ENCODE results near the gene NUP153. TPM values are rescaled to one million over a fixed set of nuclear protein-coding genes. Genes with fewer than 3 reads are reported as not detected.
"Not testable (repeated sequence)": the region's sequence is repeated elsewhere in the genome, so short reads cannot be mapped to it uniquely, and the experiment has no call there.

Gene NUP153
- total and polyA plus RNA-seq, 2 donors from 2014 or later: 4.9 to 31.3 TPM

DNA sequence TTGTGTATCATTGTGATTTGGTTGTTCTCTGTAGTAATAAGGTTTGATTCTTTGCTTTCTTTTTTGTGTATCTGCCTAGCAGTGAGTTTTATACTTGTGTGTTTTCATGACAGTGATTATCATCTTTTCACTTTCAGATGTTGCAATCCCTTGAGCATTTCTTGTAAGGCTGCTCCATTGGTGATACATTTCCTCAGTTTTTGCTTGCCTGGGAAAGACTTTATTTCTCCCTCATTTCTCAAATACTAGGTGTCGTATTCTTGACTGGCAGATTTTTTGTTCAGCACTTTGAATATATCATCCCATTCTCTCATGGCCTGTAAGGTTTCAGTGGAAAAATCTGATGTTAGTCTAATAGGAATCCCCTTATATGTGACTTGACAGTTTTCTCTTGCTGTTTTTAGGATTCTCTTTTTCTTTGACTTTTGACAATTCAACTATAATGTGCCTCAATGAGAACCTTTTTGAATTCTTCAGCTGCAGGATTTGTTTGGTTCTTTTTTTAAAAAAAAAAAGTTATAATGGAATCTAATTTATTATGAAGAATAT is 31.1 kb upstream of the NUP153 start:
- no peak for FAIRE-seq
- intact Hi-C loops (cut with DNase I): no loop called here
- no peak overlapping the region for H3K4me3 ChIP-seq (ENCODE audit: low read length in 3 of 3)
- no peaks in the 10 kb centered on the region for H3K27me3 ChIP-seq (ENCODE audit: control insufficient read depth, insufficient read depth, low read length)
- no peak overlapping the region for H3K27ac ChIP-seq (ENCODE audit: low read depth in 2 of 2, low read length in 2 of 2)
- TF ChIP-seq, protein P1, sequence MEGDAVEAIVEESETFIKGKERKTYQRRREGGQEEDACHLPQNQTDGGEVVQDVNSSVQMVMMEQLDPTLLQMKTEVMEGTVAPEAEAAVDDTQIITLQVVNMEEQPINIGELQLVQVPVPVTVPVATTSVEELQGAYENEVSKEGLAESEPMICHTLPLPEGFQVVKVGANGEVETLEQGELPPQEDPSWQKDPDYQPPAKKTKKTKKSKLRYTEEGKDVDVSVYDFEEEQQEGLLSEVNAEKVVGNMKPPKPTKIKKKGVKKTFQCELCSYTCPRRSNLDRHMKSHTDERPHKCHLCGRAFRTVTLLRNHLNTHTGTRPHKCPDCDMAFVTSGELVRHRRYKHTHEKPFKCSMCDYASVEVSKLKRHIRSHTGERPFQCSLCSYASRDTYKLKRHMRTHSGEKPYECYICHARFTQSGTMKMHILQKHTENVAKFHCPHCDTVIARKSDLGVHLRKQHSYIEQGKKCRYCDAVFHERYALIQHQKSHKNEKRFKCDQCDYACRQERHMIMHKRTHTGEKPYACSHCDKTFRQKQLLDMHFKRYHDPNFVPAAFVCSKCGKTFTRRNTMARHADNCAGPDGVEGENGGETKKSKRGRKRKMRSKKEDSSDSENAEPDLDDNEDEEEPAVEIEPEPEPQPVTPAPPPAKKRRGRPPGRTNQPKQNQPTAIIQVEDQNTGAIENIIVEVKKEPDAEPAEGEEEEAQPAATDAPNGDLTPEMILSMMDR (IDR thresholded peaks at IDR 0.05; ENCODE audit: borderline replicate concordance, extremely low read depth, insufficient read depth): no peak
- no peaks in the 10 kb centered on the region for H3K4me1 ChIP-seq (ENCODE audit: control insufficient read depth in 2 of 3, insufficient read depth in 2 of 3, low read depth in 1 of 3, low read length in 3 of 3)
- H3K36me3 ChIP-seq (ENCODE audit: control insufficient read depth in 2 of 3, insufficient read depth in 3 of 3, low read length in 3 of 3): no peaks in the 10 kb centered on the region
- H3K9me3 ChIP-seq (ENCODE audit: control insufficient read depth in 2 of 3, insufficient read depth in 1 of 3, low read length in 3 of 3): peaks cover 0 to 16% (median 6%) of the 10 kb centered on the region in 3 donors
- H3K9ac ChIP-seq (ENCODE audit: low read length in 3 of 3): no peak overlapping the region
- no peak for DNase-seq

GRCh38 chr6:17735311-17735710 is 28.6 kb upstream of the NUP153 start:
- intact Hi-C loops (cut with DNase I); H3K27ac ChIP-seq (ENCODE audit: low read depth in 2 of 2, low read length in 2 of 2); H3K27me3 ChIP-seq (ENCODE audit: control insufficient read depth, insufficient read depth, low read length); H3K4me3 ChIP-seq (ENCODE audit: low read length in 3 of 3); FAIRE-seq; H3K36me3 ChIP-seq (ENCODE audit: control insufficient read depth in 2 of 3, insufficient read depth in 3 of 3, low read length in 3 of 3); H3K9ac ChIP-seq (ENCODE audit: low read length in 3 of 3); DNase-seq; H3K4me1 ChIP-seq (ENCODE audit: control insufficient read depth in 2 of 3, insufficient read depth in 2 of 3, low read depth in 1 of 3, low read length in 3 of 3): not testable (repeated sequence)
- H3K9me3 ChIP-seq (ENCODE audit: control insufficient read depth in 2 of 3, insufficient read depth in 1 of 3, low read length in 3 of 3): peaks cover 0 to 16% (median 6%) of the 10 kb centered on the region in 3 donors

- H3K9ac ChIP-seq (ENCODE audit: low read length in 3 of 3): no peak overlapping the region
Measured at GRCh38 chr6:17730078-17730704, 23.5 kb upstream of the NUP153 start.

More at GRCh38 chr6:17730078-17730704, 23.5 kb upstream of the NUP153 start:
- TF ChIP-seq, protein P1 (IDR thresholded peaks at IDR 0.05; ENCODE audit: borderline replicate concordance, extremely low read depth, insufficient read depth): no peak
- Histone ChIP-seq H3K36me3 (ENCODE audit: control insufficient read depth in 2 of 3, insufficient read depth in 3 of 3, low read length in 3 of 3) (no peaks in the 10 kb centered on the region), H3K27me3 (ENCODE audit: control insufficient read depth, insufficient read depth, low read length) (no peaks in the 10 kb centered on the region), H3K27ac (ENCODE audit: low read depth in 2 of 2, low read length in 2 of 2) (no peak overlapping the region), H3K4me3 (ENCODE audit: low read length in 3 of 3) (no peak overlapping the region), H3K4me1 (ENCODE audit: control insufficient read depth in 2 of 3, insufficient read depth in 2 of 3, low read depth in 1 of 3, low read length in 3 of 3) (no peaks in the 10 kb centered on the region), H3K9me3 (ENCODE audit: control insufficient read depth in 2 of 3, insufficient read depth in 1 of 3, low read length in 3 of 3) (no peaks in the 10 kb centered on the region)
- intact Hi-C loops (cut with DNase I): no loop called here
- DNase-seq: no peak
- FAIRE-seq: no peak

Measured in kidney (tissue), 14 donors.